ENCODE data around the gene TTC13. TPM values are rescaled to one million over a fixed set of nuclear protein-coding genes. Genes with fewer than 3 reads are reported as not detected.

The TTC13 gene
- total and polyA plus RNA-seq, 2 of the 13 experiments (the other 11 are each of a cell fraction or from before 2014, with no cell fraction given), result 5.8 to 15.9 TPM

- peak within 1 kb of the TSS; percentile 95 for H3K4me2 ChIP-seq (ENCODE audit: low read depth, low read length)
- DNase-seq (ENCODE audit: low spot score), result peak; percentile 32
- H3K79me2 ChIP-seq (ENCODE audit: insufficient read depth, low read length), result peaks cover 17% of the 10 kb centered on the region
- intact Hi-C loops (cut with micrococcal nuclease; ENCODE audit: unreplicated experiment) (loop anchor here (2.0 kb wide), 1 partner anchor 111 kb away; the partner anchor contains the start of genes ARV1 and TTC13), in situ Hi-C loops (cut with HindIII; ENCODE audit: extremely low pct_ligation_motif_present, low pct_unique_long_range_greater_than_20kb) (no loop called here)
- no peaks in the 10 kb centered on the region for H3K9me3 ChIP-seq (ENCODE audit: low read length)
- peaks cover 58% of the 10 kb centered on the region for H3K4me1 ChIP-seq (ENCODE audit: insufficient read depth, low read length)
- peak within 1 kb of the TSS; percentile 86 for H3K27ac ChIP-seq (ENCODE audit: extremely low read length, insufficient read depth, low read length)
- peak within 1 kb of the TSS; percentile 87 to 93 (median 92) for H3K4me3 ChIP-seq (replicated peaks in 1 of 3; ENCODE audit: insufficient read depth in 1 of 3, low read depth in 2 of 3, low read length in 3 of 3)
- peak within 1 kb of the TSS; percentile 95 for H3K9ac ChIP-seq (ENCODE audit: insufficient read depth, low read depth, low read length)
- H3K27me3 ChIP-seq (ENCODE audit: control insufficient read depth in 1 of 2, insufficient read depth in 2 of 2, low read length in 2 of 2), result no peaks in the 10 kb centered on the region
- H4K20me1 ChIP-seq (ENCODE audit: insufficient read depth, low read length), result no peaks in the 10 kb centered on the region
- FAIRE-seq, result no peak
- H2AFZ ChIP-seq (ENCODE audit: low read length), result no peak within 1 kb of the TSS
- WGBS (ENCODE audit: low lambda C conversion rate), result under 1% methylated on average over 32 of the region's 96 CpGs
- ChIA-PET POLR2A (interaction anchor here (0.6 to 1.6 kb wide), 16 partner anchors 9 to 470 kb away, joined by 3 to 8 read pairs (median 3); partner anchors contain the start of genes COG2, EXOC8, SPRTN and TTC13), CTCF (ENCODE audit: low intra/inter-chr PET ratio, low total read pairs) (no interaction called here)
- no peaks in the 10 kb centered on the region; a peak in 2 of 5 replicates for H3K36me3 ChIP-seq (replicated peaks in 1 of 2; ENCODE audit: control insufficient read depth in 1 of 2, insufficient read depth in 2 of 2, low read length in 2 of 2)
- peak; percentile 89 for ATAC-seq
- BruUV-seq (replicated peaks), result no TSS peak
- TF ChIP-seq SOX13 (IDR thresholded peaks at IDR 0.05) (no peak), SOX13 (CRISPR knock-in tag; conservative IDR thresholded peaks at IDR 0.05 in 1 of 2, IDR thresholded peaks at IDR 0.05 in 1 of 2) (no peak), NPAS2 (CRISPR knock-in tag; IDR thresholded peaks at IDR 0.05; ENCODE audit: borderline replicate concordance) (no peak), TCF7L2 (IDR thresholded peaks at IDR 0.05; ENCODE audit: low read depth, low read length) (no peak), ZFX (CRISPR knock-in tag; IDR thresholded peaks at IDR 0.05; ENCODE audit: low read depth) (peak; percentile 70; the same call in 1 of the 2 replicates), POLR2A (IDR thresholded peaks at IDR 0.05; ENCODE audit: insufficient read depth in 1 of 2, low read depth in 2 of 2, low read length in 2 of 2) (peak; percentile 68 to 85), KAT8 (CRISPR knock-in tag; IDR thresholded peaks at IDR 0.05) (peak; percentile 4; the same call in 1 of the 2 replicates), LCORL (IDR thresholded peaks at IDR 0.05) (no peak), LCORL (CRISPR knock-in tag; IDR thresholded peaks at IDR 0.05) (no peak; the same call in 1 of the 2 replicates), EZH2 (conservative IDR thresholded peaks at IDR 0.05; ENCODE audit: low read depth, low read length) (no peak), ZMYM2 (CRISPR knock-in tag; IDR thresholded peaks at IDR 0.05) (no peak), ZNF768 (CRISPR knock-in tag; IDR thresholded peaks at IDR 0.05) (peak; percentile 30; the same call in 1 of the 2 replicates), YY1 (IDR thresholded peaks at IDR 0.05; ENCODE audit: insufficient read depth, insufficient replicate concordance, low read depth, low read length) (peak; percentile 90), THAP11 (CRISPR knock-in tag; IDR thresholded peaks at IDR 0.05) (peak; percentile 33; the same call in 1 of the 2 replicates), TBP (CRISPR knock-in tag; IDR thresholded peaks at IDR 0.05) (no peak), KMT2B (CRISPR knock-in tag; IDR thresholded peaks at IDR 0.05) (peak; percentile 63; the same call in 1 of the 2 replicates), ZBTB38 (CRISPR knock-in tag; IDR thresholded peaks at IDR 0.05) (0 out of 2 replicates have a peak, but pooled peaks have one; percentile 11), SPEN (CRISPR knock-in tag; IDR thresholded peaks at IDR 0.05; ENCODE audit: low read depth) (peak; percentile 76), HNRNPLL (IDR thresholded peaks at IDR 0.05; ENCODE audit: low read depth, low read length, poor library complexity, severe bottlenecking) (peak; percentile 36), GZF1 (CRISPR knock-in tag; IDR thresholded peaks at IDR 0.05) (no peak), FOXP4 (CRISPR knock-in tag; IDR thresholded peaks at IDR 0.05) (no peak), RAD51 (IDR thresholded peaks at IDR 0.05; ENCODE audit: borderline replicate concordance) (no peak), TBX2 (CRISPR knock-in tag; IDR thresholded peaks at IDR 0.05; ENCODE audit: borderline replicate concordance) (peak; percentile 3; the same call in 1 of the 2 replicates)
Observed at GRCh38 chr1:230867903-230868735, 110.5 kb downstream of the TTC13 start, which contains the start of gene C1orf198. Gene C1orf198 (minus strand): TSS chr1:230868521. CDS start chr1:230868512, 9 bp downstream.
